ENCODE results near the gene UBE2E3. TPM values are rescaled to one million over a fixed set of nuclear protein-coding genes. Genes with fewer than 3 reads are reported as not detected.
"Not testable (repeated sequence)": the region's sequence is repeated elsewhere in the genome, so short reads cannot be mapped to it uniquely, and the experiment has no call there.

Gene UBE2E3
- 117 TPM for polyA plus RNA-seq (ENCODE audit: insufficient read length)

DNA sequence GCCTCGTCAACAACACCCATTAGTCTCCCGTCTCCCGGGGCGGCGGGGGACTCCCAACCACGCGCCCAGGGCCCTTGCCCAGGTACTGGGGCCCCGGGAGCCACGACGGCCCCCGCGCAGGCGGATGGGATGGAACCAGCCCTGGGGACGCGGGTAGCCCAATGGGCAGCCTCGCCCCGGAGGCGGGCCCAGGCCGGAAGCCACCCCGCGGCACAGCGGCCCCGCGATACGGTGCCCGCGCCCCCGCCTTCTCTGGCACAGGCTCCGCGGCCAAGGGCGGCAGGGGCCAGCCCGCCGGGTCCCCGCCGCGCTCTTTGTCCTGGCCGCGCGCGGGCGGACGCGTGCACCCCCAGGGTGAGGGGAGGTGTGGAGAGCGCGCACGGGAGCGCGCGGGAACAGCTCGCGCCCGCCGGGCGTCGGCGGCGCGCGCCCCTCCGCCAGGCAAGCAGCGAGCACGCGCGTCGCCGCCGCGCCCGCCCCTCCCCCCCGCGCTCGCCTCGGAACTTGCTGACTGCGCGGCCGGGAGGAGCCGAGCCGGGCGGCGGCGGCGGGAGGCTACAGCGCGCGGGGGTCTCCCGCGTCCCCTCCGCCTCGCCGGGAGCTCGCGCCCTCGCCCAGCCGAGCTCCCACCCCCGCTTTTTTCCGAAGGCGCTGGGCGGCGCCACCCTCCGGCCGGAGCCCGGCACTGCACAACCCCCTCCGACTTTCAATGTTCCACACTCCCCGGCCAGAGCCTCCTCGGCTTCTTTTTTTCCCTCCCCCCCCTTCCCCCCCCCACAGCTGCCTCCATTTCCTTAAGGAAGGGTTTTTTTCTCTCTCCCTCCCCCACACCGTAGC lies at the start of gene UBE2E3:
TSS of gene UBE2E3 (plus strand) at position 500 of the 837 bp plus-strand sequence. CDS start 1,438 bp downstream, outside the sequence.
- DNase-seq, result peak; percentile 91

GRCh38 chr2:180931841-180932240 lies 48.6 kb upstream of the UBE2E3 start:
- DNase-seq, result no peak

DNA sequence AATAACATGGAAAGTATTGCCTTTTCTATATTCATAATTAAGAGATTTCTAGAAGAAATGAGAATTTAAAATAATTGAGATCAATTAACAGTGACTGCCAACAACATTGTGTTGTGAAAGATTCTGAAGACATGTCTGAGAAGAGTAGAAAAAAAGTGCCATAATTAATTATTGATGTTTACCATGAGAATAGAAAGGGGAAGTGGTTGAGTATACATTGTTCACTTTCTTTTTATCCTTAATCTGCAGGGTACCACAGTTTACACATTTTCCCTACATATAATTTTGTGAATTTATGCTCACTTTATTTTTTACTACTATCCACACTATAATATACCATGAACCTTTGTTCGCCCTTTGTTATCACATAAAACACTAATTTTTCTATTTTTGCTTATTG lies 47.1 kb upstream of the UBE2E3 start:
- DNase-seq, result no peak

- no peak for DNase-seq
Observed at GRCh38 chr2:180934911-180935310, 45.5 kb upstream of the UBE2E3 start.

- DNase-seq, result not testable (repeated sequence)
Observed at GRCh38 chr2:180937480-180937879, 42.9 kb upstream of the UBE2E3 start.

DNA sequence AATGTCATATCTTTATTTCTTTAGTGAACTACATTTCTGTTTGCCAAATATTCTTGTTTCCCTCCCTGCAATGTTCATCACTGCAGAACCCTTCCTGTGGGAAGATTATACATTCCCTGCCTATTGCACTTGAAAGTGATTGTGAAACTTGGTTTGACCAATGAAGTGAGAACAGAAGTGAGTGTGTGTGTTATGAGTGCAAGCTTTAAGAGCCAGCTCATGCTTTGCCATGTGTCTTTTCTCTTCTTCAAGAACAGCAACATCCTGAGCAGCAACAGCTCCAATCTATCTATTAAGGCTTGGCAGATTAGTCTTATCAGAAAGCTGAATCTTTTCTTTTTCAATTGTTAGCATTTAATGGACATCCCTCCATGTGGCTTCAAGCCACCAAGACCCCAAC lies 42.0 kb upstream of the UBE2E3 start:
- DNase-seq, result no peak

- no peak for DNase-seq
Observed at GRCh38 chr2:180943275-180943674, 37.1 kb upstream of the UBE2E3 start.

DNA sequence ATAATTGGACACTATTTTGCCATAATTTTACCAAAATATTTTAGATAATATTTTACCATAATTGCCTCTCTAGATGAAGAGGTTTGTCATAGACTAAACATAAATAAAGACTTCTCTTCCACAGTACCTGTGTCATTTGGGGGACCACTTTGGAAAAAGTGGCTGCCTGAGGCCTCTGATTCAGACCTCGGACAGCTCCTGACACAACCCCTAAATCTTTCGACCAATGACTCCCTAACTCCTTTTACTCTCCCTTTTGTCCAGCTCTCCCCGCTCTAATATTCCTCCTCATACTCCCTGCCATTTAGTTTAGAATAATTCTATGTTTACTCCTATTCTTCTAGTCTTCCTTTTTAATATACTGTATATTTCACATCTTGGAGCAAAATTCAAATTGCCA lies 36.0 kb upstream of the UBE2E3 start:
- DNase-seq, result no peak

GRCh38 chr2:180947208-180947689 lies 33.2 kb upstream of the UBE2E3 start:
- DNase-seq, result no peak

GRCh38 chr2:180949896-180950295 lies 30.5 kb upstream of the UBE2E3 start:
- no peak for DNase-seq

DNA sequence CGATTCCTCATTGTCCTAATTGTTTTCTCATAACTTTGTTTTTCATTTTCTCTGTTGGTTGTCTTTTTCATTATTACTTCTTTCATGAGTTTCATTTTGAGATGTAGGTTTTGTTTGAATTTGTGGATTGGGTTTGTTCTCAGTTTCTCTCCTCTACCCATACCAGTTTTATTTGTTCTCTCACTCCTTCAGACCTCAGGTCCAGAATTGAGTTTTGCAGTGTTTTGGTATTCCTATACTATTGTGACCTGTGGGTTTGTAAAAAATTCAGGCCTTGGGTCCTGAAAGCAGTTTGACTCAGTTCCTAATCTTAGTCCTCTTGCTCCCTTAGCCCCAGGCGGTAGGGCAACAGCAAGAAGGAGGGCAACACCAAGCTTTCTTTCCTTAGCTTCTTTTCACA lies 28.3 kb upstream of the UBE2E3 start:
- DNase-seq, result no peak

- DNase-seq, result no peak
Observed at GRCh38 chr2:180952731-180953336, 27.6 kb upstream of the UBE2E3 start.

GRCh38 chr2:180953550-180953949 lies 26.9 kb upstream of the UBE2E3 start:
- no peak for DNase-seq

DNA sequence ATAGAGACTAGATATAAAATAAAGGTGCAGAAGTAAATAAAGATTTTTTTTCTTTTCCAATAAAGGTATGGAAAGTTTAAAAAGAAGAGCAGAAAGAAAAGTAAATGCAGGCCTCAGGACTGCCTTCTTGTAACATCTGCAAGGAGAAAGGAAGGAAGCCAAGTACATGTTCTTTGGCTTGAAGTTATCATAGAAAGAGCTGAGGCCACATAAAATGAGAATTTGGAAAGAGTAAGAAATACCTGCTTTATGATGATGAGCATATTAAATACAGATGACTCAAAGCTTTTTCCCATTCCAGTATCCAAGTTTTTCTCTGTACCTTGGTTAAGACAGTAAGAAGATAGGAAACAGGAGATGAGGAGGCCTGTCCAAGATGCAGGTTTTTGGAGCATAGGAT lies 25.3 kb upstream of the UBE2E3 start:
- DNase-seq, result peak; percentile 67

DNA sequence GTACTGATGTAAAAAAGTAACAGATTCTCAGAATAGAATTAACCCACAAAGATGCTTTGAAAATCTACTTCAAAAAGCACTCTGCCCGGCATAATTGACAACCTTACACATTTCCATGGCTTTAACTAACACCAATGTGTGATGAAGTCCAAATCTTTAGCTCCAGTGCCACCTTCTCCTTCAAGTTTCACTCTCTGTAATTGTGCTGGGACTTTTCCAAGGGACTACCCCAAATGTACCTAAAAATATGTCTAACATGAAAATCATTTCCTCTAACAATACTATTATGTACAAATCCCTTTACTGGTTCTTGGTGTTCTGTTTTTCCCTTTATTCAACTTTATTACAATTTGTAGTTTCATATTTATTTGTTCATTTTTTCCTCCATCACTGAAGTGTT lies 20.6 kb upstream of the UBE2E3 start:
- no peak for DNase-seq

- no peak for DNase-seq
Observed at GRCh38 chr2:180960982-180961381, 19.4 kb upstream of the UBE2E3 start.

DNA sequence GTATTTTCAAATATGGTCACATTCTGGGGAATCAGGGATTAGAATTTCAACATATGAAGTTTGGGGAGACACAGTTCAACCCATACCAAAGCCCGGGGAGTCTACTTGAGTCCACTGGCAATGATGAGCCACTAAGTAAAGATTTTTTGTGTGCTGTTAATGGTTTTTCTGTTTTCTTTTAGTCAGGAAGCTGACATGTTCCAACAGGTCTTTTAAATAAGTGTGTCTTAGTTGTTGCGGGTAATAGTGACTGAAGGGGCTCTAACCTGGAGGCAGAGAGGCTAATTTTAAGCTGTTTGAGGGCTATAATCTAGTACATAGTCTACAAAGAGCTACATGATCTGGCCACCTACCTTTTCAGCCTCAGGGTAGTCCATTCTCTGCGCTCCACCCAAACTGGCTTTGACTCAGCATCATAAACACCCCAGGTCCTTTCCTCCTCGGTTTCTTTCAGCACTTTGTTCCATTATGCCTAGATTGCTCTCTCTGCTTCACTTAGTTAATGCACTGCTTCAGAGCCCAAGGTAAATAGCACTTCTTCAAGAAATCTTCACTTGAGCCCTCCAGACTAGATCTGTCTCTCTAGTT lies 17.6 kb upstream of the UBE2E3 start:
- no peak for DNase-seq

GRCh38 chr2:180966378-180966777 lies 14.0 kb upstream of the UBE2E3 start:
- DNase-seq, result no peak

DNA sequence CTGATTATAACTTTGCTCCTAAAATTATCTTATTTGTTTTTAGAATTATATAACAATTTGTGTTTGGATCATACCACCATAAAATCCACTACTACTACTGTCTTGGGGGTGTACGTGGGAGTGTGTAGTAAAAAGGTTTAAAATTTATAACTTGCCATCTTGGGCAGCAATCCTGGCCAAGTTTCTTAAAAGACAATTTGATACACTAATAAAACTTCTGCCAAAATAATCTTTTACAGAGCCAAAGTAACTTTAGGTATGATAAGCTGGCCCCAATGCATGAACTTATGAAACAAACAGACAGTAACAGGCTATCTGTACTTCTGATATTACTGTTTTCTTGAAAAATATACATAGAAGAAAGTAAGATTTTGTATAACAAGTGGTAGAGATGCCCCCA lies 11.3 kb upstream of the UBE2E3 start:
- DNase-seq, result no peak

DNA sequence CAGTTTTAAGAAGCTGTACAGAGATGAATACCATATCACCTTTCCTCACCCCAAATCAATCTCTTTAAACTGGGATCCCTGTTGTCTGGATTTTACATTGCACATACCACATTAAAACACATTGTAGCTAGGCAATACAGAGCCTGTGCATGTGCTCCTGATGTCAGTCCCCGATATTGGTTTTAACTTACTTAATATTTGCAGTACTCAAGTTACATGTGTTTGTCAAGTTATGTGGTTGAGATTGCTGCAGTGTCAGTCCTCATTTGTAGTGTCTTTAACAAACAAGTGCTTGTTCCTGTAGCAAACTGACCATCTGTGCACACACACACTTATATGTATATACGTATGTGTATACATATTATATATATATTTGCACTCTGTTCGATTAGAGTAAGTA lies 10.4 kb upstream of the UBE2E3 start:
- DNase-seq, result no peak

DNA sequence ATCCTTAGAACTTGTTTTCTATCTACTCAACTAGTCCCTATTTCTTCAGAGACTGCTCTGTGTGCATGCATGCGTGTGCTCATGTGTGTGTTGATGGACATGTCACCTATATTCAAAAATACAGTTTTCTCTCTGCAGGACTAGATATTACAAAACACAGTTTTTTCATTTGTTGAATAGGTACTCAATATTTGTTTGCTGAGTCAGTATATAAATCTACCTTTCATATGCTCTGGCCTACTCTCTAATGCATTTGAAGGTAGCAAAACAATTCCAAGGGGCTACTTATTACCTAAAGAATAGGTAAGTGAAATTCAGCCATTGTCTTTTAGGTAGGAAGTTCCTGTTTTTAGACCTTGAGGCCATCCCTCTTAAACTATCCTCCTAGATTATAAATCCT lies 8.6 kb upstream of the UBE2E3 start:
- no peak for DNase-seq

DNA sequence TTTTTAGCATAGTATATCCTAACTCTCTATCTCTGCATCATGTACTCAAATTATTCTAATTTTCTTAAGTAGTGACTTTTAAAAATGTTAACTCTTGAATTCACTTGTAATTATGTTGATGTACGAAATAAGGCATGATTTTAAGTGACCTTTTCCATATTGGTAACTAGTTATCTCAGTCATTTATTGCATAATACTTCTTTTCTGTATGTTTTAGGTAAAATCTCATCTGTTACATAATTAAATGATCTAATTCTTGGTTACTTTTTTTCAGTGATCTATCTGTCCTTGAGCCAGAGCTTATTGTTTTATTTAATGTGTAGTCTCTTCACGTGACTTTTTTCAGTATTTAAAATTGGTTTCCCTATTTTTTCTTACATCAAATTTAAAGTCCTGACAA lies 4.8 kb upstream of the UBE2E3 start:
- no peak for DNase-seq

DNA sequence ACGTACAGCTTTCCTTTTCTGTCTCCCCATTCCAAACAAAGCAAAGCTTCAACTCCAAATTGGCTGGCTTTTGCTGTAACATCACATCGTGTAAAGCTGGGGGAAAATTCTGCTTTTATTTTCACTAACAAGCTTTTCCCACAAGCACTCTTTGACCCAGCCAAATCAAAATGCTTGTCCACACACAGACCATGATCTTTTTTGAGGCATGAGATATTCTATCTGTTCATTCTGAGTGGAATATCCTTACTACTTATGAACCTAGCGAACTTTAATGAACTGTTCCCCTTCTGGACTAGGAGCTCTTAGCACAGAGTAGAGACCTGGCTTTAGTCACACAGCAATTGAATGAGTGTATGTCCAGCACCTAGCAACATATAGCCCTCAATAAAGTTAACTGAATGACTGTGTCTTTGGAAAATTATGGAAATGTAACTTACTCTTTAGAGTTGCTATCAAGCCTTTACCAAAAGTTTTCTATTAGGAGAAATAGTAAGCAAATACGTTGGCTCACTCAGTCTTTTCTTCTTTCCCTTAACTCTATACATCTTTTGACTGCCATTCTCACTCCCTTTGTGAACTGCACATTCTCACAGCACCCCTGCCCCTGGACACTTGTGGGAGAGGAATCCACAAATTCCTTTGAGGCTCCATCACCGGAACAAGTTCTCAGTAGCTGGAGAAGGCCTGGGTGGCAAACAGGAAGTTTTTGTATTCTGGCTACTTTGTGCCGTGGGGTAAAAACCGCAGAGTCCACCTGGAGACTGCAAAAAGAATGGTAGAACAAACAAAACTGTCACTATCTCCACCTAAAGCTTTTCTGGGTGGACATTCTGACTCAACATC lies 1.3 kb upstream of the UBE2E3 start:
- peak; percentile 15 for DNase-seq

Measured in hindlimb muscle (tissue), 1 donor.